ENCODE results near the gene THSD7B. TPM values are rescaled to one million over a fixed set of nuclear protein-coding genes. Genes with fewer than 3 reads are reported as not detected.

THSD7B gene
- total RNA-seq, 1 donor from 2014 or later: not detected

- no peak for DNase-seq (ENCODE audit: extremely low spot score, unreplicated experiment)
- no peak overlapping the region for H3K4me3 Mint-ChIP-seq (ENCODE audit: unreplicated experiment)
- H3K36me3 Mint-ChIP-seq (ENCODE audit: unreplicated experiment): no peaks in the 10 kb centered on the region
- H3K27ac Mint-ChIP-seq (ENCODE audit: unreplicated experiment): no peak overlapping the region
- no peak for TF ChIP-seq CTCF (IDR thresholded peaks at IDR 0.05)
- peaks cover 3% of the 10 kb centered on the region for H3K4me1 Mint-ChIP-seq (ENCODE audit: unreplicated experiment)
- no peaks in the 10 kb centered on the region for H3K27me3 Mint-ChIP-seq (ENCODE audit: unreplicated experiment)
- no peaks in the 10 kb centered on the region for H3K9me3 Mint-ChIP-seq (ENCODE audit: unreplicated experiment)
Observed at GRCh38 chr2:137210039-137210438, 444.7 kb downstream of the THSD7B start.

GRCh38 chr2:137211761-137212160, 446.4 kb downstream of the THSD7B start:
- TF ChIP-seq CTCF (IDR thresholded peaks at IDR 0.05): no peak
- H3K27ac Mint-ChIP-seq (ENCODE audit: unreplicated experiment): no peak overlapping the region

GRCh38 chr2:137220438-137220993, 455.2 kb downstream of the THSD7B start:
- H3K4me1 Mint-ChIP-seq (ENCODE audit: unreplicated experiment): peaks cover 10% of the 10 kb centered on the region
- H3K9me3 Mint-ChIP-seq (ENCODE audit: unreplicated experiment): no peaks in the 10 kb centered on the region
- no peak overlapping the region for H3K4me3 Mint-ChIP-seq (ENCODE audit: unreplicated experiment)
- H3K27ac Mint-ChIP-seq (ENCODE audit: unreplicated experiment): no peak overlapping the region
- TF ChIP-seq CTCF (IDR thresholded peaks at IDR 0.05): no peak
- H3K27me3 Mint-ChIP-seq (ENCODE audit: unreplicated experiment): no peaks in the 10 kb centered on the region
- no peak for DNase-seq (ENCODE audit: extremely low spot score, unreplicated experiment)
- H3K36me3 Mint-ChIP-seq (ENCODE audit: unreplicated experiment): no peaks in the 10 kb centered on the region

More at GRCh38 chr2:137211761-137212160, 446.4 kb downstream of the THSD7B start:
- no peak for DNase-seq (ENCODE audit: extremely low spot score, unreplicated experiment)
- Mint-ChIP-seq H3K36me3 (ENCODE audit: unreplicated experiment) (no peaks in the 10 kb centered on the region), H3K27me3 (ENCODE audit: unreplicated experiment) (no peaks in the 10 kb centered on the region), H3K4me3 (ENCODE audit: unreplicated experiment) (no peak overlapping the region), H3K4me1 (ENCODE audit: unreplicated experiment) (peaks cover 3% of the 10 kb centered on the region), H3K9me3 (ENCODE audit: unreplicated experiment) (no peaks in the 10 kb centered on the region)

- no peaks in the 10 kb centered on the region for H3K27me3 Mint-ChIP-seq (ENCODE audit: unreplicated experiment)
- no peak overlapping the region for H3K27ac Mint-ChIP-seq (ENCODE audit: unreplicated experiment)
- DNase-seq (ENCODE audit: extremely low spot score, unreplicated experiment): no peak
- TF ChIP-seq CTCF (IDR thresholded peaks at IDR 0.05): no peak
- H3K4me1 Mint-ChIP-seq (ENCODE audit: unreplicated experiment): peaks cover 10% of the 10 kb centered on the region
- no peak overlapping the region for H3K4me3 Mint-ChIP-seq (ENCODE audit: unreplicated experiment)
- H3K9me3 Mint-ChIP-seq (ENCODE audit: unreplicated experiment): no peaks in the 10 kb centered on the region
- H3K36me3 Mint-ChIP-seq (ENCODE audit: unreplicated experiment): no peaks in the 10 kb centered on the region
Observed at GRCh38 chr2:137221797-137222492, 456.6 kb downstream of the THSD7B start.

- H3K9me3 Mint-ChIP-seq (ENCODE audit: unreplicated experiment): no peaks in the 10 kb centered on the region
- TF ChIP-seq CTCF (IDR thresholded peaks at IDR 0.05): no peak
- peaks cover 18% of the 10 kb centered on the region for H3K4me1 Mint-ChIP-seq (ENCODE audit: unreplicated experiment)
- H3K36me3 Mint-ChIP-seq (ENCODE audit: unreplicated experiment): no peaks in the 10 kb centered on the region
- no peaks in the 10 kb centered on the region for H3K27me3 Mint-ChIP-seq (ENCODE audit: unreplicated experiment)
- H3K4me3 Mint-ChIP-seq (ENCODE audit: unreplicated experiment): no peak overlapping the region
- DNase-seq (ENCODE audit: extremely low spot score, unreplicated experiment): no peak
- H3K27ac Mint-ChIP-seq (ENCODE audit: unreplicated experiment): no peak overlapping the region
Observed at GRCh38 chr2:137223722-137224121, 458.4 kb downstream of the THSD7B start.

All from osteocyte (in vitro differentiated cells).